Osteoblast (primary cell): ENCODE data around the gene GAS6. TPM values are rescaled to one million over a fixed set of nuclear protein-coding genes. Genes with fewer than 3 reads are reported as not detected.

Experiments
- DNase-seq: peaks from one replicate; pipeline ENCODE4 v3.0.0; 2011; ENCODE audit warnings: low spot score, mixed read lengths; ENCODE audit not compliant: insufficient read length; ENCODE audit errors: missing footprints
- H2AFZ ChIP-seq: 2 replicates; pipeline ENCODE4 v1.6.0; 2011; ENCODE audit warnings: mild to moderate bottlenecking, low read length
- H3K27ac ChIP-seq: 2 replicates; pipeline ENCODE4 v1.5.1; 2011; ENCODE audit warnings: mild to moderate bottlenecking, low read depth, low read length, moderate library complexity
- H3K27me3 ChIP-seq: 2 replicates; pipeline ENCODE4 v1.6.0; 2012; ENCODE audit warnings: mild to moderate bottlenecking, control low read depth, inconsistent platforms, low read length, moderate library complexity; ENCODE audit not compliant: insufficient read depth
- H3K36me3 ChIP-seq: 2 replicates; pipeline ENCODE4 v1.5.1; 2011; ENCODE audit warnings: mild to moderate bottlenecking, low read length, control low read depth, moderate library complexity; ENCODE audit not compliant: insufficient read depth
- H3K4me1 ChIP-seq: 2 replicates; pipeline ENCODE4 v1.5.1; 2011; ENCODE audit warnings: mild to moderate bottlenecking, low read length, control low read depth, moderate library complexity; ENCODE audit not compliant: insufficient read depth
- H3K4me2 ChIP-seq: 2 replicates; pipeline ENCODE4 v1.6.0; 2011; ENCODE audit warnings: mild to moderate bottlenecking, low read length; ENCODE audit not compliant: insufficient read depth
- H3K4me3 ChIP-seq: fragments of 200-600 bp; sonication (generic); 3 replicates; pipeline ENCODE4 v1.5.1; 2012; ENCODE audit warnings: mild to moderate bottlenecking, low read length, inconsistent platforms; ENCODE audit not compliant: insufficient read depth
- H3K79me2 ChIP-seq: 2 replicates; pipeline ENCODE4 v1.6.0; 2012; ENCODE audit warnings: mild to moderate bottlenecking, low read length, control low read depth, inconsistent platforms; ENCODE audit not compliant: insufficient read depth
- H3K9me3 ChIP-seq: 2 replicates; pipeline ENCODE4 v1.5.1; 2011; ENCODE audit warnings: low read depth, low read length, control low read depth
- H4K20me1 ChIP-seq: 2 replicates; pipeline ENCODE4 v1.6.0; 2012; ENCODE audit warnings: mild to moderate bottlenecking, low read length, control low read depth; ENCODE audit not compliant: insufficient read depth
- CTCF ChIP-seq: IDR thresholded peaks from 2 replicates; pipeline ENCODE4 v1.5.1; 2011; ENCODE audit warnings: mild to moderate bottlenecking, low read depth, low read length, moderate library complexity; ENCODE audit errors: extremely low read depth
- total RNA-seq: library from RNA; depleted of rRNA; stranded (reverse); fragments of >200 nt; gene quantifications from 2 replicates; pipeline ENCODE4 v1.2.3, GENCODE V29; 2012

GAS6 gene
- total RNA-seq, 1 donor, result 417 TPM

DNA sequence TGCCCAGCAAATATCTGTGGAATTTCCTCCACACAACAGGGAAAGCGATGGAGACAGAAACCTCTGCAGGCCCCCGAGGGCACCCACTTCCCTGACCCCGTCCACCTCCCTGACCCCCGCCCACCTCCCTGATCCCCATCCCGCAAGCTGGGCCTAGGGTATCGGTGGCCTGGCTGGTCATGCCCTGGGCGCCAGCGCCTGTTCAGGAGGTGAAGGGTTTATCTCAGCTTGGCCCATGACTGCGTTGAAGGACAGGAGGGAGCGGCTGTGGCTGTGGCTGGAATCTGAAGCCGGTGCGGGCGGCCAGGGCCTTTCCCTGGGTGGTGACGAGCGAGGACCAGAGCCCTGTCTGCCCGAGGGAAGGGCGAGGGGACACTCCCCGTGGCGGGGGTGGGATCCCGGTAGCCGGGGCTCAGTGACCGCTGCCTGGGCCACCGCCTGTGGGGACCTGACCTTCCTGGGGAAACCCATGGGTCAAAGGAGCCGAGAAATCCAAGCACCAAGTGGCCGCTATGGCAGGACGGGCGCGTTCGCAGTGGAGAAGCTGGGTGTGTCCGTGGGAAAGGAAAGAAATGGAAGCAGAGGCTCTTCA, 20.7 kb downstream of the GAS6 start:
- TF ChIP-seq CTCF, result no peak
- H2AFZ ChIP-seq, result no peak overlapping the region
- H4K20me1 ChIP-seq, result peaks cover 79% of the 10 kb centered on the region
- peaks cover 32% of the 10 kb centered on the region for H3K4me1 ChIP-seq
- no peak overlapping the region for H3K4me3 ChIP-seq
- H3K36me3 ChIP-seq, result peaks cover 70% of the 10 kb centered on the region
- H3K4me2 ChIP-seq, result no peak overlapping the region
- H3K9me3 ChIP-seq, result no peaks in the 10 kb centered on the region
- no peaks in the 10 kb centered on the region for H3K27me3 ChIP-seq
- H3K79me2 ChIP-seq, result peaks cover 91% of the 10 kb centered on the region
- H3K27ac ChIP-seq, result no peak overlapping the region
- no peak for DNase-seq

GRCh38 chr13:113842336-113843062, 21.4 kb downstream of the GAS6 start:
- Histone ChIP-seq H3K4me3 (no peak overlapping the region), H3K79me2 (peaks cover 85% of the 10 kb centered on the region), H3K27ac (no peak overlapping the region), H3K4me2 (no peak overlapping the region), H3K27me3 (no peaks in the 10 kb centered on the region), H3K9me3 (no peaks in the 10 kb centered on the region), H2AFZ (no peak overlapping the region), H3K36me3 (peaks cover 63% of the 10 kb centered on the region), H4K20me1 (peaks cover 75% of the 10 kb centered on the region), H3K4me1 (peaks cover 39% of the 10 kb centered on the region)
- TF ChIP-seq CTCF, result no peak
- DNase-seq, result no peak

DNA sequence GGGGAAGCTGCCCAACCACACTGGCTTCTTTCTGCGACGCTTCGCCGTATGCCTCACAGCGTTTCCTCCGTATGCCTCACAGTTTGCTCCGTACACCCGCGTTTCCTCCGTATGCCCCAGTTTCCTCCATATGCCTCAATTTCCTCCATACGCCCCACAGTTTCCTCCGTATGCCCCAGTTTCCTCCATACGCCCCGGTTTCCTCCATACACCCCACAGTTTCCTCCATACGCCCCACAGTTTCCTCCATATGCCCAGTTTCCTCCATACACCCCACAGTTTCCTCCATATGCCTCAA, 22.6 kb downstream of the GAS6 start:
- no peak overlapping the region for H3K4me3 ChIP-seq
- no peak overlapping the region for H2AFZ ChIP-seq
- no peak overlapping the region for H3K27ac ChIP-seq
- H3K4me2 ChIP-seq, result no peak overlapping the region
- peaks cover 73% of the 10 kb centered on the region for H3K79me2 ChIP-seq
- H3K9me3 ChIP-seq, result no peaks in the 10 kb centered on the region
- peaks cover 63% of the 10 kb centered on the region for H4K20me1 ChIP-seq
- no peak for DNase-seq
- H3K36me3 ChIP-seq, result peaks cover 51% of the 10 kb centered on the region
- H3K4me1 ChIP-seq, result peaks cover 47% of the 10 kb centered on the region
- H3K27me3 ChIP-seq, result no peaks in the 10 kb centered on the region
- no peak for TF ChIP-seq CTCF

DNA sequence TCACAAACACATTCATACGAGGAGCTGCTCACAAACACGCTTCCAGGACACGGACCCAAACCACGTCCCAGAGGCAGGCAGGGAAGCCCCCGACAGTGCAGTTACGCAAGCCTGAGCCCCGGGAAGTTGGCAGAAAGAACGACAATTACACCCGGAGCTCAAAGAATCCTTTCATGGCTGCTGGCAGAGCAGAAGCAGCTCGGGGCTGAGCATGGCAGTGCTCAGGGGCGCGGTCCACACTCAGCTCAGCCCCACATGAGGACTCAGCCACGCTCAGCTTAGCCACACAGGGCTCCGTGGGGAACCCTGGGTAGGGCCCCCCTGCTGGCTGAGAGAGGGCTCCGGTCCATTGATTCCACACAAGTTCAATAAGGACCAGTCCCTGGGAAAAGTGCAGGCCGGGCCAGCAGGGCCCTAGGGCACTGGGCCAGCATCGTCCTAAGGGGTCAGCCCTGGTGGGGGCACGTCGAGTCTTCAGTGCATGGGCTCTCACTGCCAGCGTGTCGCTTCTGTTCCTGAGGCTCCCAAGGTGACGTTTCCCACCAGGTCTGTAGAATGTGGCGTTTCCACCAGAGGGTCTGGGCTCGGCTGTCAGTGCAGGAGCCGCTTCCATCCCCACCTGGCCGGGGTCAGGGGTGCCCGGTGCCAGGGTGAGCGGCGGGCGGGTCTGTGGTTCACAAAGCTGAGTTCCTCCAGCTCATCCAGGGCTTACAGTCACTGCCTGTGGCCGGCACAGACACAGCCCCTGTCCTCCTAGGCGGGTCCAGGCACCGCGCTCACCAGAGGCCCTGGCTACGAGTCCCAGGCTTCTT, 23.1 kb downstream of the GAS6 start:
- Histone ChIP-seq H3K4me1 (peaks cover 44% of the 10 kb centered on the region), H3K79me2 (peaks cover 67% of the 10 kb centered on the region), H3K27me3 (no peaks in the 10 kb centered on the region), H2AFZ (no peak overlapping the region), H3K27ac (no peak overlapping the region), H3K4me2 (no peak overlapping the region), H3K36me3 (peaks cover 46% of the 10 kb centered on the region), H4K20me1 (peaks cover 57% of the 10 kb centered on the region), H3K4me3 (no peak overlapping the region), H3K9me3 (no peaks in the 10 kb centered on the region)
- DNase-seq, result no peak
- no peak for TF ChIP-seq CTCF
